Measurements from ENCODE around the gene GLTPD2.

GRCh38 chr17:4808378-4808767, 19.6 kb downstream of the GLTPD2 start:
- TF ChIP-seq CTCF (IDR thresholded peaks at IDR 0.05): no peak
- no peak for TF ChIP-seq SIN3A (IDR thresholded peaks at IDR 0.05; ENCODE audit: borderline replicate concordance, insufficient read depth, low read depth, low read length)
- TF ChIP-seq POLR2AphosphoS5 (IDR thresholded peaks at IDR 0.05; ENCODE audit: low read depth, low read length): no peak

Measured in Panc1 (cell line).